Stimulated activated CD4-positive, alpha-beta T cell treated with anti-CD3 and anti-CD28 coated beads, Interleukin-4, amount 100 ng/mL, for 48 hours (primary cell): Measurements from ENCODE around the gene ADCY10.
"Not testable (repeated sequence)": the region's sequence is repeated elsewhere in the genome, so short reads cannot be mapped to it uniquely, and the experiment has no call there.

Experiments used
- DNase-seq, 2 donors: peaks; one replicate each; pipeline ENCODE4 v3.0.0-alpha.2; 2020; ENCODE audit warnings: low read depth in 2 of 2

The ADCY10 gene

DNA sequence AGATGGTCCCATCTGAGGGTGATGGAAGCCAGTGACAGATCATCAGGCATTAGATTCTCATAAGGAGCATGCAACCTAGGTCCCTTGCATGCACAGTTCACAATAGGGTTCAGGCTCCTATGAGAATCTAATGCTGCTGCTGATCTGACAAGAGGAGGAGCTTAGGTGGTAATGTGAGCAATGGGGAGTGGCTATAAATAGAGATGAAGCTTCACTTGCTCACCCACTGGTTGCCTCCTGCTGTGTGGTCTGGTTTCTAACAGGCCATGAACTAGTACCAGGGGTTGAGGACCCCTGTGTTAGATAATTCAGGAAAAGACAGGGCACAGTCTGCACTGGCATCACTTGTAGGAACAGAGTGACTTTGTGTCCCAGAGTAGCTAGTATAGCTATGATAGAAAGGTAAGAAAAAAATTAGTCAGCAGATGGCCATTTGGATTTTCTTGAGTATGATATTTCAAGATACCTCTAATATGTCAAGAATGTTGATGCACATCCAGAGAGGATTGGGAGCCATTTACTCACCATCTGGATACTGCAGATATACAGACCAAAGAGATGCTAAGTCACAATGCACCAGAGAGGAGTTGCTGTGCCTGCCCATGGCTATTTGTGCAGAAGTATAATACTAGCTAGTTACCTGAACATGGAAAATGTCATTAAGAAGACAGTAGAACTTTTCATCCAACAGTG, 53.6 kb downstream of the ADCY10 start:
- DNase-seq, result no peak

- no peak for DNase-seq
Measured at GRCh38 chr1:167856711-167857418, 57.1 kb downstream of the ADCY10 start.

- no peak for DNase-seq
Measured at GRCh38 chr1:167854184-167854583, 59.8 kb downstream of the ADCY10 start.

DNA sequence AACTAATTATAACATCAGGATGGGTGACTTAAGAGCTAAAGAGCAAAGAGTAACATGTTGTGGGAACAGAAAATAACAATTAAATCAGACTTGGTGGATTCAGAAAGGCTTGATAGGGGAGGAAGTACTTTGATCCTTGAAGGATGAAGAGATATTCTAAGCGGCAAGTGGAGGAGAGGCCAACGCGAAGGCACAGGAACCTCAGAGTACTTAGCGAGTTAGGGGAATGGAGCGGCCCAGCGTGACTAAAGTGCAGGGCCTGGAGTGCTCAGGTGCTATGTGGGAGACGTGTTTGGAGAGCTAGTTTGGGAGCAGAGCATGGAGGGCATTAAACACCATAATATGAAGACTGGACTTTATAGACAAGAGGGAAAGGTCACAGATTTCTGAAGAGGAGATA, 64.3 kb downstream of the ADCY10 start:
- no peak for DNase-seq

GRCh38 chr1:167842872-167843271, 71.1 kb downstream of the ADCY10 start:
- DNase-seq, result no peak

- no peak for DNase-seq
Measured at GRCh38 chr1:167841530-167841929, 72.4 kb downstream of the ADCY10 start.

DNA sequence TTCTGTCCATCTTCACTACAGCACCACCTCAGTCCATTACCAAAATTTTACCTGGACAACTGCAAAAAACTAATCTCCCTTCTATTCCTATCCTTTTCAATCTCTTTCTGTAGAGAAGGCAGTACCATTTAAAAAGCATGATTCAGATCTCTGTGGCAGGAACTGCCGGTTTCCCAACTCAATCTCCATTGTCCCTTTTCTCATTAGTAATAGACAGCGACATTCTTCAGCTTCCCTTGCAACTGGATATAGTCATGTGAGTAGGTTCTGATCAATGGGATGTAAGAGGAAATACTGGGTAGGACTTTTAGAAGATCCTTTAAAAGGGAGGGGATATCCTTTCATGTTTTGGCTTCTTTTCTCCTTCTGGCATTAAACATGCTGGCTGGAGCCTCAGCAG, 74.9 kb downstream of the ADCY10 start:
- DNase-seq, result no peak

GRCh38 chr1:167837326-167837725, 76.6 kb downstream of the ADCY10 start:
- no peak for DNase-seq

DNA sequence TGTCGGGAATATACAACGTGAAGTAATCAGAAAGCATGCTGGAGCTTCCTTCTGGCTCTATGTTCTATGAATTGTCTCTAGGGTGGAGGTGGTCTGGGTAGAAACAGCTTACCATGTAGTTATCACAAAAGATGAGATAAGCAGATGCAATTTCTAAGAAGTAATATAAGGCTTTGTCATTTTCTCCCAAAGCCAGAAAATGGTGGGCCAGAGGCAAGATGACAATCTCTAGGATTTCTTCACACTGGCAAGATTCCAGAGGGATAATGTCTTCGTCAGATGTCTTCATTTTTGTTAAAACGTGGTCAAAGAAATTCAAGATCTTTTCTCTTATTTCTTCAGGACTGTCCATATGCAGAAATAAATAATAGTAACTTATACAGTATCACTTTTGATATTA, 77.7 kb downstream of the ADCY10 start:
- no peak for DNase-seq

DNA sequence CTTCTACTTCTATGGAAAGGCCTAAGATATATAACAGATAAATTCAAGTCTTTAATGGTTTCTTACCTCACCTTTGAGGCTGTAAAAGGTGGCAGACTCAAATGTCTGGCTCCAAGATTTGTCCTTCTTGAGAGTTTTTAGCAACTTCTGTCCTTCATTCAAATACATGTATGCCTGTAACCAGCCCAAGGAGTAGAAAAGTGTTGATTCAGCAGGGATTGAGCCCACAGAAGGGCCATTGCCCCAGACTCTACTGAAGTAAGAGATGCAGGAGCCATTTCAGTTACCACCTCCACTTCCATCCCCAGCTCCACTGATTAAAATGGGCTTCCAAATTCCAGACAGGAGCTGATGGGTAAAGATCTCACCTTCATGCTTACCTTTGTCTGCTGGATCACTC, 80.0 kb downstream of the ADCY10 start:
- DNase-seq, result no peak

DNA sequence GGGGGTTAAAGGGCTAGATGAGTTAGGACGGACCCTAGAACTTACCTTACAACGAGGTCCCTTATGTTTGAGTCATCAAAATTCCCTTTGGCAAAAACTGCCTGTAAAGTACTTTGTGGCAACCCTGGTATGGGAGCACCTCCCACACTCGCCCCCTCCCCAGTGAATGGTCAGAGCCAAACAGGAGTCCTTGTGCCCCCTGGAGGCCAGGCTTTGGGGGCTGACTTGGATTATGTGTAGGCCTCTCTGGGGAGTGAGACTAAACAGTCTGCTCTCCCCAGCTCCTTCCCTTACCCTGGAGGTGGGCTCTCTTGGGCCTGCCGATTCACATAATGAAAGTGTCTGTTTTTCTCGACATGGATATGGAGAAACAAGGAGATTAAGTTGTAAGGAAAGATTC, 81.2 kb downstream of the ADCY10 start:
- DNase-seq, result no peak

DNA sequence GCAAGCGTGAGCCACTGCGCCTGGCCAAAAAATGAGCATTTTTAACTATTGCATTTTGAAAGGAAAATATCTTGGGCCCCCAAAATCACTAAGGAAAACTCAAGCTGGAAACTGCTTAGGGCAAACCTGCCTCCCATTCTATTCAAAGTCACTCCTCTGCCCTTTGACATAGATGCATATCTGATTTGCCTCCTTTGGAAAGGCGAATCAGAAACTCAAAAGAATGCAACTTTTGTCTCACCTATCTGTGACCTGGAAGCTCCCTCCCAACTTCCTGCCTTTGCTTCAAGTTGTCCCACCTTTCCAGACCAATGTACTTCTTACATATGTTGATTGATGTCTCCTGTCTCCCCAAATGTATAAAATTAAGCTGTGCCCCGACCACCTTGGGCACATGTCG, 83.3 kb downstream of the ADCY10 start:
- not testable (repeated sequence) for DNase-seq

DNA sequence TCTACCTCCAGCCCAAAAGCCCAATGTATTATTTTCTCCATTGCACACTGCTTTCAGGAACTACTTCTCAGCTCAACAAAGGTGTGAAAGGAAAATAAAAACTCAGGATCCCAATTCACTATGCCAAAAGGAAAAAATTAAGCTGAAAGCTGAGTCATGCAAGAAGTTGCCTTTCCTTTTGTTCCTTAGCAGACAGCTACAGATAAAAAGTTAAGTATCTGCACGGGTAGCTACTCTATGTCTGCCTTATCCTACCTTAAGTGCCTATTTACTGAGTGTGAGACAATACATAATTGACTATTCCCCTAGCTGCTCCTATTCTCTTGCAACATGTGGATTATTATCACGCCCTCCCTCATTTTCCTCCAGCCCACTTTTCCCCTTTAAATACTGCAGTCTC, 84.1 kb downstream of the ADCY10 start:
- DNase-seq, result no peak

DNA sequence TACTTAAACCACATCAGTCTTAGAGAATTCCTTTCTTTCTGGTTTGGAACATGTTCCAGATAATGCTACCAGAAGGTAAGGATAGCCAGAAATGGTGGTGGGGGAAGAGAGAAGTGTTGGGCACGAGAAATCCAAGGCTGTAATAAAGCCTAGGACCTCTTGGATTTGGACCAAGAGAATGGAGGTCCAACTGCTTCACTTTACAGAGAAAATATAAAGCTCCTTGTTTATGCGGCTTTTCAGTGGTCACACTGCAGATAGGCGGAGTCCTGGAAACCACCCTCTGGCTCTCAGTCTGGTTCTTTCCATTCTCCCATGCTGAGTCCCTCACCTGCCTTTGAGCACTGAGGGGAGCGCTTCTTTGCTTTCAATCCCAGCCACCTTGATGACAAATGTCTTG, 87.8 kb downstream of the ADCY10 start:
- no peak for DNase-seq

DNA sequence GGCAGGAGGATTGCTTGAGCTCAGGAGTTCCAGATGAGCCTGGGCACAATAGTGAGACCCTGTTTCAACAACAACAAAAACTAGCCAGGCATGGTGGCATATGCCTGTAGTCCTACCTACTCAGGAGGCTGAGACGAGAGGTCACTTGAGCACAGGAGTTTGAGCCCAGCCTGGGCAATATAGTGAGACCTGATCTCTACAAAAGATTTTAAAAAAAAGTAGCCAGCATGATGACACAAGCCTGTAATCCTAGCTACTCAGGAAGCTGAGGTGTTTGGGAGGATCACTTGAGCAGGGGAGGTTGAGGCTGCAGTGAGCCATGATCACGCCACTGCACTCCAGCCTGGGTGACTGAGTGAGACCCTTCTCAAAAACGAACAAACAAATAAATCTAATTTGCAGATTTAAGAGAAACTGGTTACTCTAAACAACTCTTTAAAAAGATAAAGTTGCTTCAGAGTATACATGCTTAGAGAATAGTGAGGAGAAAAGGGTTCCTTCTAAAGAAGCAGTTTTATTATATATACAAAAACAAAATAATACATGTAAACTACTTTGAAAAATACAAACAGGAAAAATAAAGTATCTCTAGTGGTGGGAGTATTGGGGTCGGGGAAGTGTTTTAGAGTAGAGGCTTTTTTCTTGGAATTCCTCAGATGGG, 88.4 kb downstream of the ADCY10 start:
- DNase-seq, result no peak

GRCh38 chr1:167824163-167824794, 89.7 kb downstream of the ADCY10 start:
- DNase-seq, result no peak

- DNase-seq, result no peak
Measured at GRCh38 chr1:167821969-167822685, 91.8 kb downstream of the ADCY10 start.

- DNase-seq, result no peak
Measured at GRCh38 chr1:167821356-167821685, 92.6 kb downstream of the ADCY10 start.

DNA sequence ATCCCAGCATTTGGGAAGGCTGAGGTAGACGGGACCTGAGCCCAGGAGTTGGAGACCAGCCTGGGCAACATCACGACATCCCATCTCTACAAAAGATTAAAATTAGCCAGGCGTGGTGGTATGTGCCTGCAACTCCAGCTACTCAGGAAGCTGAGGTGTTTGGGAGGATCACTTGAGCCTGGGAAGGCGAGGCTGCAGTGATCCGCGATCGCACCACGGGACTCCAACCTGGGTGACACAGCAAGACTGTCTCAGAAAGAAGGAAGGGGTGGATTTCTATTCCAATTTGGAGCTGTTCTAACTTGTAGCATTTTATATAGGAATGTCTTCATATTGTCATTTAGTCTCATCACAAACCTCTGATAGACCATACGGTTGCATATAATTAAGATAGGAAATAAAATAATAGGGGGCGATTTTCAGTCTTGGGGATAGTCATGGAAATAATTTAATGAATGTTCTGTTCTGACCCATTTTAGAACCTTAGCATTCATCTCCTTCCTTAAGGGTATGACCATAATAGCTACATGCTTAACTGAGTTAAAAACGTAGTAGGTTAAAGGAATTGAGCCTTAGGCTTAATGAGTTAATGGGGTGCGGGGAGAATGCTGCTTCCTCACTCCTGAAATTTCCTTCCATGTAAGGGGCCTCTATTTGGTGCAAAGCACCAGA, 93.1 kb downstream of the ADCY10 start:
- DNase-seq, result no peak

DNA sequence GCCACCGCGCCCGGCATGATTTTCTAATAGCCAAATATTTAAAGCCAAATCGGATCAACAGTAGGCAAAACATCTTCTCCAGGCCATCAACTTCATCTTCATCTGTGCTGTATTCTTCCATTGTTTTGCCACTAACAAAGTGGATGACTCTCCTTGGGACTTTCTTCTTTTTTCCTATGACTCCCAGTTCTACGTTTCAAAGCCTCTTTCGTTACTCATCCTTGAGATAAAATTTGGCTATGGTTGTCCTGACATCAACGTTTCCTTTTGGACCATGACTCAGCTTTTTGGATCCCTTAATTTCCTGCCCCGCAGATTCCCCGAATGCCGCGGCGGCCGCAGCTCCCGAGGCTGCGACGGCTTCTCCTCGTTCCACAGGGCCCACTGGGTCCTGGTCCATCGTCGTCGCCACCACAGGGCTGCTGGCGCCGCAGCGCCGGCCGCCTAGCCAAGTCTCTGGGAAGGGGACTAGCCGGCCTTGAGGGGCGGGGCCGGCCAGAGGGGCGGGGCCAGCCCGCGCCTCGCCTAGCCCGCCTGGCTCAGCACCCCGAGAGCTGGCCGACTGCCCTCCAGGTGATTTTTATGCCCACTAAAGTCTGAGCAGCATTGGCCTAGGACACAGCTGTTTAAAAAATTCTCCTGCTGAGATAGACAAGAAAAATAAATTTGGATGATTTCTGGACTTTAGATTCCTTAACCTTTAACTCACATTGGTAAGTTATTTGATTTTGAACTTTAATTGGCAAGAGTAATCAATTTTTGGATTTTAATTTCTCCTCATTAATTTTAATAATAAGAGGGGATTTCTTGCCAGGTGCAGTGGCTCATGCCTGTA, 93.9 kb downstream of the ADCY10 start:
- DNase-seq, result no peak

- DNase-seq, result no peak
Measured at GRCh38 chr1:167815650-167816049, 98.3 kb downstream of the ADCY10 start.
